G401 (cell line): Measurements from ENCODE around the gene GRB10. TPM values are rescaled to one million over a fixed set of nuclear protein-coding genes. Genes with fewer than 3 reads are reported as not detected.

Source experiments
- DNase-seq: peaks from one replicate; pipeline ENCODE4 v3.0.0-alpha.2; 2015; ENCODE audit warnings: low spot score
- in situ Hi-C: cut with HindIII; loops from 2 replicates; pipeline ENCODE4 v1.10.0; 2016; ENCODE audit warnings: low sequenced_read_pairs, mixed read lengths
- total RNA-seq: library from RNA; depleted of rRNA; stranded (reverse); fragments of >200 nt; shearing (Covaris generic); gene quantifications from 2 replicates; pipeline ENCODE4 v1.2.3, GENCODE V29; 2014

The GRB10 gene
- total RNA-seq, 1 experiment from 2014 or later, result not detected

DNA sequence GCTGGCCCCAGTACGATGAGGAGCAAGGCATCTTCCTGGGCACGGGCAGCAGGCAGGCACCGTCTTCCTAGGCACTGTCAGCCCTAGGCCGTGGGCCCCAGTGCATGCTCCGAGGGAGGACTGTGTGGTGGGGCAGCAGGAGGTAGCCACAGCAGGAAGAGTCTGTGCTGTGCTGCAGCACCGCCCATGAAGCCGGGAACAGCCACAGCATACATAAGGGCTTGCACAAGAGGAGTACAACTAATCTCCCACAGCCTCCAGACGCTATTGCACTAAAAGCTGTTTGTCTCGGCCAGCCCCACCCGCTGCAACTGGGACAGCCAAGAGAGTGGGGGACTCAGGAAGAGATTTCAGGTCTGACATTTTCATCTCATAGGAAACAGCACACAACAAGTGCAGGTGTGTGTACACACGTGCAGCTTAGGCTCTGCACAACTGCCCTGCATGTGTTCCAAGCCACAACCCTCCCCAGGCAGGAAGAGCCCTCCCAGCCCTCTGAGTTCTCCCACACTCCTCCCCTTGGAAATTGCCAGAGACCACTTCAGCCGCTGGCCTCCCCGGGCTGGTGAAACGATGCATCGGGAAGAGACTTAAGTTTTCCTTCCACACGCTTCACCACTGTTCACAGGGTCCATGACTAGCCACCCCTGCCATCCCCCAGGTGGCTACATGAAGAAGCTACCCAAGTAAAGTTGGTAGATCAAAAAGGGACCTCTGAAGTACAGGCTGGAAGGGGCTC, 129.4 kb downstream of the GRB10 start:
- no peak for DNase-seq
- in situ Hi-C loops, result no loop called here

DNA sequence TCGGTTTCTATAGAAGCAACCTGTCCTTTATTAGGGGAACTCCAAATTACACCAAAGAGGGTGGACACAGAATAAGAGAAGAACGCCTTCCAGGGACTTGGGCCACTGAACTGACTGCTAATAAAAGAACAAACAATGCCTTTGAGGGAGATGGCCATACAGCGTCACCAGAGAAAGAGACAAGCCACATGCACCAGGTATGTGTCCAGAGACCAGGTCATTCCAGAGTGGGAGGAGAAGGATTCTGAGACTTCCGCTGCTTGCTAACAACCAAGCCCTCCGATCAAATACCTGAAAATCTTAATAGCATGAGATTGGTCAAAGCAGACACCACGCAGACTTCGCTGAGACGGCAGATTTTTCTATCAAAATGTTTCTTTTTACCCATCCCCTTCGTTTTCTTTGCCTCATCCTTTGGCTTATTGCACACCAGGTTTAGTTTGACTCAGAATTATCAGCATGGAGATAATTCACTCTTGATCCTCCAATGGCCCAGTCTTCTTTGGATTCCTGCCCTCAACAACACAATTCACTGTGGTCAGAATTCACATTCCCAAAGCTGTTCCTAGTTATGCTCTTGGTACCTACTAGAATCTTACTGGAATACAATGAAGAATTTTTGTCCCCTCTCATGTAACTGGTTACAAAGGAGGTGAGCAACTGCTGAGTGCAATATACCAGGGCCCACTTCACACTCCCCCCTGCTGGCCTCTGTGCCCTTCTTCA, 130.1 kb downstream of the GRB10 start:
- no peak for DNase-seq
- in situ Hi-C loops, result no loop called here

DNA sequence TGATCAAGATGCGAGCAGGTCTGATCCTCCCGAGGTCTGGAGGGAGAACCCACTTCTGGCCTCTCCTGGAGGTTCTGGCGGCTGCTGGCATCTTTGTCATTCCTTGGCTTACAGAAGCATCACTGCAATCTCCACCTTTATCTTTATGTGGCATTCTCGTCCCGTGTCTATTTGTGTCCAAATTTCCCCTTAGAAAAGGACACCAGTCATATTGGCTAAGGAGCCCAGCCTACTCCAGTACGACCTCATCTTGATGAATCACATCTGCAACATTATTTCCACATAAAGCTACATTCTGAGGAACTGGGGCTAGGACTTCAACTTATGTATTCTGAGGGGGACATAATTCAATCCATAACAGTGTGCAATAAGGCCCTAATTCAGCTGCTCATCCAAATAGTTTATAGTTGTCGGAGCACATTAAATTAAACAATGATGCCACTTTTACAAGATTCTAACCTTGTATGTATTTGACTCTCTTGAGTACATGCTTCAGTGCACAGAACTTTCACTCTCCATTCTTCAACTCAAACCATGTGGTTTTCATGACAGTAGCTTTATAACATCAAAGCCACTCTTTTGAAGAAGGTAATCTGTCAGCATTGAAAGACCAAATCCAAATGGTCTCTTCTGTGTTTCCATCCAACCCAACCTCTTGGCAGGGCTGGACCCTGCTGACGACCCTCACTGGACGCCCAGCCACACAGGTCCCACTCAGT, 131.3 kb downstream of the GRB10 start:
- no peak for DNase-seq
- in situ Hi-C loops, result no loop called here

DNA sequence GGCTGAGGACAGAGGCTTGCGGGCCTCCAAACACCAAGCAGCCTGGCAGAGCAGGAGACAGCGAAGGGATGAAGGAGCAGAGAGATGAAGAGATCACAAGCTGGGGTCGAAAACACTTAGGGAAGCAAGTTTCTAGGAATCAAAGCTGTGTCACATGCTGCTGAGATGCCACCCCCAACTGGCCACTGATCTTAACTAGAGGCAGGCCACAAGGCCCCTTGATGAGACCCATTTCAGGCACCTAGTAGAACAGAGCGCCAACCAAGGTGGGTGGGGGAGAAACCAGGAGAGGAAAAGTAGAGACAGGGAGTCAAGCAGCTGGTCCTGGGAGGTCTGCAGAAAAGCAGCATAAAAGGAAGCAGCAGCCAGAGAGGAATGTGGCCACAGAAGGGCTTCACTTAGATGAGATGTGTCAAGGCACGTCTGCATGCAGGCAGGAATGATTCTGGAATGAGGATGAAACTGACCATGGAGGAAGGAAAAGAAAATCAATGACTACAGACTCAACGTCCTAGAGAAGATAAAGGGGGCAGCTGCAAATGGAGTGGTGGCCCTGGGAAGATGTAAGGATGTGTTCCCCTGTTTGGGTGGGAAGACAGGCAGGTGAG, 132.5 kb downstream of the GRB10 start:
- in situ Hi-C loops, result no loop called here
- no peak for DNase-seq

DNA sequence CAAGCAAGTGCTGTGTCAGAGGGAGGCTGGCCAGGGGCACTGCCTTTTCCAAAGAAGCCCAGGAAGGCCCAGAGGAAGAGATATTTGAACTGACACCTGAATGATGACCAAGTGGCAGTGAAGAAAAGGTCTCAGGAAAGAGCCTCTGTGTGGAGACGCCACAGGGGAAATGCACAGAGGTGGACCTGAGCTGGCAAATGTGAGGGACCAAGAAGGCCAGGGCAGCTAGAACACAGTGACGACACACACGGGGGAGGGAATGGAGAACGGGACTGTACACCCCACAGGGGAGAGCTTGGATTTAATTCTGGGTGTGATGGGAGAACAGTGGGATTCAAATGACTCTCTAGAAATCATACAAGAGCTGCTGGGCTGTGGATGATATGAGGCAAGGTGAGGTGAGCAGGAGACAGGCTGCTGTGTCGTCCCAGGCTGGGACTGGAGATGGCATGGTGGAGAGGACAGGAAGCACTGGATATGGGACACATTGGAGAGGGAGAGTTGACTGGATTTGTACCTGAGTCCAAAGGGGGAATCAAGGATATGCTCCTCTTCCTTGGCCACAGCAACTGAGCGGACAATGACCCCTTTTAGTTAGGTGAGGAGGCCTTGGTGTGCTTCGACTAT, 133.3 kb downstream of the GRB10 start:
- DNase-seq, result no peak
- in situ Hi-C loops, result no loop called here

DNA sequence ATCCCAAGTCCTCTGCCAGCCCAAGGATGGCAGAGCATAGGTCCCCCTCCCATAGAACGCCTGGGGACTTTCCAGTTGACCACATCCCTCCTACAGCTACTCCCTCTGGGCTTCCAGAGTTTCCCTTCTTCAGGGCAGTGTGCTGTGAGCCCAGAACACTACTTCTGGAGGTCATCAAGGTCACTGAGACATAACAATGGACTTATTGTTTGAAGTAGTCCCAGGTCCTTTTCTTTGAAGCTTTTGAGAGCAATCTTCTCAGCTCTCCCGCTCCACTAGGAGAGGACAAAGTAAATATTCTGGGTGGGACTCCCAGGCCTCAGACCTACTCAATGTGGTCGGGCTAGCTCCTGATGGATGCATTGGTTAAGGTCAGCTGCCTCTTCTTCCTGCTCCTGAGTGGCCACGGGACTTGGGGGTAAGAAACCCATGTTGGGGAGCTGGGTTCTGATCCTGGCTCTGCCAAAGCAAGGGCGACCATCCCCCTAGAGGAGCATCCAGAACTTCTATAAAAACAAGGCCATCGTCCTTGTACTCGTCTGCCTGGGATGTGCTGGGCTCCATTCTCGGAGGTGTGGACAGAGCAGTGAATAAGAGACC, 134.0 kb downstream of the GRB10 start:
- in situ Hi-C loops, result no loop called here
- no peak for DNase-seq

DNA sequence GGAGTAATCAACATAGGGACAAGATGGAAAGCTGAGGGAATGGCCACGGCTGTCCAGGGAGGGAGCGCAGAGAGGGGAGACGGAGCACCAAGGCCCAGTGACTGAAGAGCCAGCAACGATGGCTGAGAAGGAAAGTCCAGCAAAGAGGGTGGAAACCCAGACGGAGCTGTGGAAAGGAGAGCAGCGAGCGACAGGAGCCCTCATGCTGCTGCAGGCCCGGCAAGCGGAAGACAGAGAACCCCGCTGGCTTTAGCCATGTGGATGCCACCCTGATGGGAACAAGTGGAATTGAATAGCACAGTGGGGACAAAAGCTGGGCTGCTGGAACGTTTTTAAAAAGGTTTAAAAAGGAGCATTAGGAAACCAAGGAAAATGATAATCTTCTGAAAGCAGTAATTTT, 134.6 kb downstream of the GRB10 start:
- in situ Hi-C loops, result no loop called here
- DNase-seq, result no peak

DNA sequence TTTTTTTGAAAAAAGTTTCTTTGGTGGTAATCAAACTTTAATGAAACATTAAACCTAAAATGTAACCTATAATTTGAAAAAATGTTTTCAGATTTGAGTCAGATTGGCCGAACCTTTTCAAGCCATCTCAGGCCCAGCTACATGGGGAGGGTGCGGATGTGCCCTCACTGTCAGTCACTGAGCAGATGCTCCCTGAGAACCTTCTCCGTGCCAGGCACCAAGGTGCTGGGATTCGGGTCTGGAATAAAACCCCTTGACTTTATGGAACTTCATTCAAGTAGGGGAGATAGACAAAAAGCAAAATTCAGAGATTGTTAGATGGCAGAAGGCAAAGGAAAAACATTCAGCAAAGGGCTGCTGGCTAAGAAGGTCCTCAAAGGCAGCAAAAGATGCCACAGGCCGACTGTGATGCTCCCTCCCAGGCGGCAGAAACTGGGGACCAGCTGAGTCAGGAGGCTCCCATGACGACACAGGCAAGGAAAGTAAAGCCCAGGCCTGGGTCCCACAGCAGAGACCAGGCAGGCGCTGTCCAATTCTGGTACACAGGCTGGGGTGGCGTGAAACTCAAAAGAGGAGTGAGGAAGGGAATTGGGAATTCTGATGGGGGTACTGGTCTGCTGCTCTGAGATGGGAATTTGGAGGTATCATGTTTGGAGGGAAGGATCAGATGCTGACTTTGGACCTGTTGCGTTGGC, 135.3 kb downstream of the GRB10 start:
- DNase-seq, result no peak
- in situ Hi-C loops, result no loop called here

DNA sequence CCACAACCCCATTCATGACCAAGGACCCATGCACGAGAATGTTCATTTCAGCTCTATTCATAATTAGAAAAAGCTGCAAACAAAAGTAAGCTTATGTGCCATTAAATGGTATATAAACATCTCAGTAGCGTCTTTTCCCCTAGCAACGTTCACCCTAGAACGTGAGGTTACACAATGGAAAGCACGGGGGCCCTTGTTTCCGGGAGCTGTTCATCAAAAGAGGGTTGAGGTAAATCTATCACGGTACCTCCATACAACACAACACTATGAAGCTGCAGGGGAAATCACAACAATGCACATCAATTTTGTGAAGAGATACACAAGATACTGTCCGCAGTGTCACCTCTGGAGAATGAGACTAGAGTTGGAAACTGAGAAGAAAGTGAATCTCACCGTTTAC, 136.6 kb downstream of the GRB10 start:
- in situ Hi-C loops, result no loop called here
- no peak for DNase-seq

DNA sequence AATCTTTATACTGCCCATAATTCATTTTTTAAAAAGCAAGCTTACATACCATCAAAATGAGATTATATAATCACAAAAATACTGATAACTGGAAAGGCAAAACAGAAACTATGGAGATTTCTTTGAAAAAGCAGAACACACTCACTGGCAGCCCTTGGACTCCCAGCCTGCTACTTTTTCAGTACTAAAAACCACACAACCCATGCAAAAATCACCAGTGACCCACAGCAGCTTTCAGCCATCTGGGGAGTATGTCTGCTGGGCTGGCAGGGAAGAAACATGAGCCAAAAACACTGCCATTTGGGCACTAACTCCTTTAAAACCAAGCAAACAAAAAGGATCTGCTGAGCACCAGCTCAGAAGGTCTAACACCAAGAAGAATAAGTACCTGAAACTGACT, 137.5 kb downstream of the GRB10 start:
- DNase-seq, result peak; percentile 42
- in situ Hi-C loops, result no loop called here

DNA sequence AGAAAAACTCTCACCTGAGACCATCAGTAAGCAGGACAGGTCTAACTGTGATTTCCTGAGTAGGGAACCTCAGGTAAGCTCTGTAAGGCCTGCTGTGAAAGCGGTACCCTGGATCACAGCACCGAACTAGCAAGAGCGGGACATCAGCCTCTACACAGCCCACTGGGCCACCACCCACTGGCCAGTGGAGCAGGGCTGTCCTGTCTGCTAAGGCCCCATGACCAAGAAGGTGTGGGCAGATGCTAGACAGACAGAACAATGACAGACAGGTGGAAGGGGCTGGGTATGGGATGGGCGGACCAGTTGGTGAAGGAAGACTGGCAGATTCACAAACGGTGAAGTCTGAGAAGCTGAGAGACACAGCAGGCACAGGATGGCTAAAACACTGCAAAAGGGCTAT, 138.1 kb downstream of the GRB10 start:
- DNase-seq, result no peak
- in situ Hi-C loops, result no loop called here

DNA sequence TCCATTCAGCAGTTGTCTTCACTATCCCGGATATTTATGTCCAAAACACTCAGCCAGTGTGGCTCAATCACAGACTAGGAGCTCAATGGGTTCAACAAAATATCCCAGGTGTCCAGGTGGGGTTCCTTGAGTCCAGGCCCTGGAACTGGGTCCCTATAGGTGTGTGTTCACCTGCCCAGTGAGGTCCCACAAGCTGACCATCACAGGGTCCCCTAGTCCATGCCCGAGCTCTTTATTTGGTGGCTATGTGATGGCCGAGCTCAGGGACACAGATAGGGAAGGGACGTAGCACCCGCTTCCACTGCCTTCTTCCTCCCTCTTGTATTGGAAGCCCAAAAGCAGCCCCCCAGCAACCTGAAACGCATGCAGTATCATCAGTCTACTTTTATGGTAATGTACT, 138.6 kb downstream of the GRB10 start:
- DNase-seq, result no peak
- in situ Hi-C loops, result no loop called here

DNA sequence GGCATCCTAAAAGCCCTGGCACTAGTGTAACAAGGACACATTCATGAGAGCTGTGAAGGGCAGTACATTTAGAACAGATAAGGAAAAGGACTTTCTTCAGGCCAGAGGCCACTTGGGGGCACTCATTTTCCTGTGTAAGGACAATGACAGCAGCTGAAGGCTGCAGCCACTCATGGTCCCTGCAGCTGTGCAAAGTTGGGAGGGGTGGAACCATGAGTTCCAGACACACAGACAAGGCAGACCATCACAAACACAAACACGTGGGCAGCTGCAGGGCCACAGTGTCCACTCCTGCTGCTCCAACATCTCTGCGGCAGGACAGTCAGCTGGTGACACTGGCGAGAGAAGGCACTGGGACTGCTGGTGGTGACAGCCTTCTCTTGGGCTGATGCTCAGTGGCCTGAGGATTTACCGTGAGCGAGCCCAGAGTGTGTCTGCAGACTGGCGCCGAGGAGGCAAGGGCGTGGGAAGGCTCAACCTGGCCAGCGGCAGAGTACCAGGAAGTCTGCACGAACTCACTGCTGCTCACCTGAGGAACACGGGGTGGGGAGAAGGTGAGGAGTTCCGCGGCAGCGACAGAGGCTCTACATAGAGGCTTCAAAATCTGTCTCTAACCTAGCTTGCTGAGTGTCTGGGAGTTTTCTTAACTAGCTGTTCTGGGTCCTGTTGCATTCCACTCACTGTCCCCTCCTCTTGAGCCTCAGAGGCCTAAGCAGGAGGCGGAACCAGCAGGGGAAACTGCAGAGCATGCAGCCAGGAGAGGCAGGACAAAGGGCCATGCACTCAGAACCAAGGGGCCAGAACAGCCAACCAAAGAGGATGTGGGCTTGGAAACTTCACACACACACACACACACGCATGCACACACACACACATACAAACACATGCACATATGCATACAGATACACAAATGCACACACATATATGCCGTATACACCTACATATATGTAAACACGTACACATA, 141.0 kb downstream of the GRB10 start:
- DNase-seq, result peak; percentile 33
- in situ Hi-C loops, result no loop called here

DNA sequence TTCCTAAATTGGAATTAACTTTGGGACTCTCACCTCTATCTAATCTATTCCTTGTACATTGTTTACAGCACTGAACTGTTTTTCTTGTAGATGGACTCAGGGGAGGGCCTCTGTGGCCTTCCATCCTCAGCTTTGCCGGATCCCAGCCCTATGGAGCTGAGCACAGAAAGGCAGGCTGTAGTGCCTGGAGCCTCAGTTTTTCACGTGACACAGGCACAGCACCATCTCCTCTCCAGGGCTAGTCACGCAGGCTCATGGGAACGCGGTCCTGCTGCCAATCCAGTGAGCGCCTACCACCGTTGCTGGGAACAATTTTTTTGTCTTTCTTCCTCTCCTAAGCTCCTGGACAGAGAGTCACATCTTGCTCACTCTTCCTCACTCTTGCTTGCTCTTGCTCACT, 141.9 kb downstream of the GRB10 start:
- in situ Hi-C loops, result no loop called here
- DNase-seq, result no peak

DNA sequence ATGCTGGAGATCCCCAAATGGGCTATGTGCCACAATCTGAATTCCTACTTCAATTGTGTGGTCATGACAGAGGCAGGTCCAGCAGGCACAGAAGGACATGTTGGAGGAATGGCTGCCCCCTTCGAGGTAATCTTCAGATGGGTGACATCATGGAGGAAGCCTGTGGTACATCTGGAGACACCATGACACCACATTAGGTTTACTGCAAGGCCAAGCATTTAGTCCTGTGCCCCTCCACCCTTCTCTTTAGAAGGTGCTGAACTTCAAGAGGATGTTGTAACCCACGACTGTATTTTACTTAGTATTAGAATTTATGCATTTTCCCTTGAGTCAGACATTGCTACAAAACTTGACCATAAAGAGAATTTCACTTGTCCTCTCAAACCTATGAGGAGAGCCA, 142.4 kb downstream of the GRB10 start:
- in situ Hi-C loops, result no loop called here
- no peak for DNase-seq

DNA sequence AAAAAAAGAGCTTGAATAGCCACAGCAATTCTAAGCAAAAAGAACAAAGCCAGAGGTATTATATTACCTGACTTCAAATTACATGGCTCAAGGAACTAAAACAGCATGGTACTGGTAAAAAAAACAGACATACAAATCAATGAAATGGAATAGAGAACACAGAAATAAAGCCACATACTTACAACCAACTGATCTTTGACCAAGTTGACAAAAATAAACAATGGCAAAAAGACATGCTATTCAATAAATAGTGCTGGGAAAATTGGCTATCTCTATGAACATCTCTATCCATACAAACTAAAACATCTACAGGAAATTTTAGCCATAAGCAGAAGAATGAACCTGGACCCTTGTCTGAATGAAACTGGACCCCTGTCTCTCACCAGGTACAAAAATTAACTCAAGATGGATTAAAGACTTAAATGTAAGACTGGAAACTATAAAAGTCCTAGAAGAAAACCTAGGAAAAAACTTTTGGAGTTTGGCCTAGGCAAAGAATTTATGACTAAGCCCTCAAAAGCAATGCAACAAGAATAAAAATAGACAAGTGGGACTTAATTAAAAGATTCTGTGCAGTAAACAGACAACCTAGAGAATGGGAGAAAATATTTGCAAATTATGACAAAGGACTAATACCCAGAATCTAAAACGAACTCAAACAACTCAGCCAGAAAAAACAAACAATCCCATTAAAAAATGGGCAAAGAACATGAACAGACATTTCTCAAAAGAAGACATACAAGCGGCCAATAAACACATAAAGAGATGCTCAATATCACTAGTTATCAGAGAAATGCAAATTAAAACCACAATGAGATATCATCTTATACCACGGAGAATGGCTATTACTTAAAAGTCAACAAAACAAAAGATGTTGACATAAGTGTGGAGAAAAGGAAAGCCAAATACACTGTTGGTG, 144.7 kb downstream of the GRB10 start:
- no peak for DNase-seq
- in situ Hi-C loops, result no loop called here

DNA sequence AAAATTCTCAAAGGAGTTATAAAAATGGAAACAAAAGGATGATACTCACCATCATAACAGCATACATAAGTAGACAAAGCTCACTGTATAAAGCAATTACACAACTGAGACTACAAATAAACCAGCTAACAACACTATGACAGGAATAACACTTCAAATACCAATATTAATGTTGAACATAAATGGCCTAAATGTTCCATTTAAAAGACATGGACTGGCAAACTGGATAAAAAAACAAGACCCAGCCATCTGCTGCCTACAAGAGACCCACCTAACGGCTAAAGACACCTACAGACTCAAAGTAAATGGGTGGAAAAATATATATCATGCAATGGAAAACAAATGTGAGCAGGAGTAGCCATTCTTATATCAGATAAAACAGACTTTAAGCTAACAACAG, 148.3 kb downstream of the GRB10 start:
- no peak for DNase-seq
- in situ Hi-C loops, result no loop called here
